ENCODE measurements around the gene VIPR1. TPM values are rescaled to one million over a fixed set of nuclear protein-coding genes. Genes with fewer than 3 reads are reported as not detected.

Gene VIPR1
- total RNA-seq: 1.9 and 4.5 TPM in 2 replicates

- no peak for DNase-seq (ENCODE audit: low read depth, low spot score)
Measured at GRCh38 chr3:42502429-42503250, at the start of gene VIPR1. TSS of gene VIPR1 (plus strand) at chr3:42502643. CDS start at chr3:42502736, 93 bp downstream.

GRCh38 chr3:42456211-42456610 lies 46.2 kb upstream of the VIPR1 start:
- no peak for DNase-seq (ENCODE audit: low read depth, low spot score)

- no peak for DNase-seq (ENCODE audit: low read depth, low spot score)
Measured at GRCh38 chr3:42459151-42459550, 43.3 kb upstream of the VIPR1 start.

- DNase-seq (ENCODE audit: low read depth, low spot score): no peak
Measured at GRCh38 chr3:42461762-42462161, 40.7 kb upstream of the VIPR1 start.

- DNase-seq (ENCODE audit: low read depth, low spot score): no peak
Measured at GRCh38 chr3:42463093-42463492, 39.4 kb upstream of the VIPR1 start.

GRCh38 chr3:42468111-42468510 lies 34.3 kb upstream of the VIPR1 start:
- DNase-seq (ENCODE audit: low read depth, low spot score): no peak

- DNase-seq (ENCODE audit: low read depth, low spot score): no peak
Measured at GRCh38 chr3:42472555-42472954, 29.9 kb upstream of the VIPR1 start.

GRCh38 chr3:42473083-42473932 lies 29.1 kb upstream of the VIPR1 start:
- peak; percentile 98 for DNase-seq (ENCODE audit: low read depth, low spot score)

- DNase-seq (ENCODE audit: low read depth, low spot score): no peak
Measured at GRCh38 chr3:42476225-42477125, 26.0 kb upstream of the VIPR1 start.

GRCh38 chr3:42477696-42478095 lies 24.7 kb upstream of the VIPR1 start:
- no peak for DNase-seq (ENCODE audit: low read depth, low spot score)

GRCh38 chr3:42478830-42479229 lies 23.6 kb upstream of the VIPR1 start:
- DNase-seq (ENCODE audit: low read depth, low spot score): no peak

- no peak for DNase-seq (ENCODE audit: low read depth, low spot score)
Measured at GRCh38 chr3:42486814-42487565, 15.5 kb upstream of the VIPR1 start.

GRCh38 chr3:42488687-42489086 lies 13.8 kb upstream of the VIPR1 start:
- DNase-seq (ENCODE audit: low read depth, low spot score): no peak

GRCh38 chr3:42489116-42489936 lies 13.1 kb upstream of the VIPR1 start:
- no peak for DNase-seq (ENCODE audit: low read depth, low spot score)

- no peak for DNase-seq (ENCODE audit: low read depth, low spot score)
Measured at GRCh38 chr3:42489937-42490227, 12.6 kb upstream of the VIPR1 start.

- DNase-seq (ENCODE audit: low read depth, low spot score): peak; percentile 37
Measured at GRCh38 chr3:42490243-42490642, 12.2 kb upstream of the VIPR1 start.

GRCh38 chr3:42491881-42492507 lies 10.4 kb upstream of the VIPR1 start:
- no peak for DNase-seq (ENCODE audit: low read depth, low spot score)

GRCh38 chr3:42492508-42493080 lies 9.8 kb upstream of the VIPR1 start:
- no peak for DNase-seq (ENCODE audit: low read depth, low spot score)

- DNase-seq (ENCODE audit: low read depth, low spot score): no peak
Measured at GRCh38 chr3:42493126-42493797, 9.2 kb upstream of the VIPR1 start.

Measured in pulmonary artery endothelial cell (primary cell).